Adrenal gland (tissue), 5 donors: ENCODE measurements around the gene CIRBP.

ENCODE experiments used
- POLR2A ChIP-seq, 2 donors: fragments of 450-650 bp; IDR thresholded peaks; one replicate each; pipeline ENCODE4 v1.6.1; 2017; ENCODE audit warnings: antibody characterized with exemption in 2 of 2, mild to moderate bottlenecking in 2 of 2, moderate library complexity in 1 of 2
- TF ChIP-seq, protein P1 (sequence below), 6 experiments: fragments of 450-650 bp in 4 of 6; fragments of 200-600 bp in 2 of 6; sonication (generic) in 1 of 6; IDR thresholded peaks; 1 replicate in 5 of 6; 2 replicates in 1 of 6; pipeline versions ENCODE4 v1.5.1 to v1.8.0; 2016 to 2021; ENCODE audit warnings: antibody characterized with exemption in 6 of 6, mild to moderate bottlenecking in 2 of 6, moderate library complexity in 1 of 6
- donor health status: DM: no; HTN: no; CAD: no.

DNA sequence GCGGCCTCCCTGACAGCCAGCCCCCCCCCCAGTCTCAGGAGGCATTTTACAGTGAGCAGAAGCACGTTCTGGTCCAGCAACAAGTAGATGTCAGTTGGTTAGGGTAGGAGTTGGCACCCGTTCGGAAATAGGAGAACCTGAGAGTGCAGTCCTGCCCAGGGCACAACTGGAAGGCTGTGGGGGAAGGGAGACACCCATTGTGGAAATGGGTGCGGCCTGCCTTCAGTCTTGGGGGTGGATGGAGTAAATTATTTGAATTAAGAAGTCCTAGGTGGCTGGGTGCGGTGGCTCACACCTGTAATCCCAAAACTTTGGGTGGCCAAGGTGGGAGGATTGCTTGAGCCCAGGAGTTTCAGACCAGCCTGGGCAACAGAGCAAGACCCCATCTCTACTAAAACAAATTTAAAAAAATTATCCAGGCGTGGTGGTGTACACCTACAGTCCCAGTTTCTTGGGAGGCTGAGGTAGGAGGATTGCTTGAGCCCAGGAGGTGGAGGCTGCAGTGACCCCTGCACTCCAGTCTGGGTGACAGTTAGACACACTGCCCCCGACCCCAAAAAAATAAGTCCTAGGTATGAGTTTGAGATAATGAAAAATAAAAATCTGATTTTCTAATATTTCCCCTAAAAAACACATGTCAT lies 1.2 kb downstream of the CIRBP start:
- TF ChIP-seq, protein P1, sequence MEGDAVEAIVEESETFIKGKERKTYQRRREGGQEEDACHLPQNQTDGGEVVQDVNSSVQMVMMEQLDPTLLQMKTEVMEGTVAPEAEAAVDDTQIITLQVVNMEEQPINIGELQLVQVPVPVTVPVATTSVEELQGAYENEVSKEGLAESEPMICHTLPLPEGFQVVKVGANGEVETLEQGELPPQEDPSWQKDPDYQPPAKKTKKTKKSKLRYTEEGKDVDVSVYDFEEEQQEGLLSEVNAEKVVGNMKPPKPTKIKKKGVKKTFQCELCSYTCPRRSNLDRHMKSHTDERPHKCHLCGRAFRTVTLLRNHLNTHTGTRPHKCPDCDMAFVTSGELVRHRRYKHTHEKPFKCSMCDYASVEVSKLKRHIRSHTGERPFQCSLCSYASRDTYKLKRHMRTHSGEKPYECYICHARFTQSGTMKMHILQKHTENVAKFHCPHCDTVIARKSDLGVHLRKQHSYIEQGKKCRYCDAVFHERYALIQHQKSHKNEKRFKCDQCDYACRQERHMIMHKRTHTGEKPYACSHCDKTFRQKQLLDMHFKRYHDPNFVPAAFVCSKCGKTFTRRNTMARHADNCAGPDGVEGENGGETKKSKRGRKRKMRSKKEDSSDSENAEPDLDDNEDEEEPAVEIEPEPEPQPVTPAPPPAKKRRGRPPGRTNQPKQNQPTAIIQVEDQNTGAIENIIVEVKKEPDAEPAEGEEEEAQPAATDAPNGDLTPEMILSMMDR (IDR thresholded peaks at IDR 0.05): no peak
- TF ChIP-seq POLR2A (IDR thresholded peaks at IDR 0.05): no peak
